GM21619 (cell line): ENCODE results near the gene ULK1.
"Not testable (repeated sequence)": the region's sequence is repeated elsewhere in the genome, so short reads cannot be mapped to it uniquely, and the experiment has no call there.

ENCODE experiments used
- ATAC-seq: cut with Tn5 transposase; IDR thresholded peaks from one replicate; pipeline ENCODE4 v1.9.1; 2021; ENCODE audit not compliant: unreplicated experiment

The ULK1 gene

GRCh38 chr12:131941116-131941986, 46.9 kb downstream of the ULK1 start:
- no peak for ATAC-seq

- ATAC-seq, result no peak
Measured at GRCh38 chr12:131941987-131942341, 47.5 kb downstream of the ULK1 start.

GRCh38 chr12:131942671-131943070, 48.2 kb downstream of the ULK1 start:
- ATAC-seq, result no peak

DNA sequence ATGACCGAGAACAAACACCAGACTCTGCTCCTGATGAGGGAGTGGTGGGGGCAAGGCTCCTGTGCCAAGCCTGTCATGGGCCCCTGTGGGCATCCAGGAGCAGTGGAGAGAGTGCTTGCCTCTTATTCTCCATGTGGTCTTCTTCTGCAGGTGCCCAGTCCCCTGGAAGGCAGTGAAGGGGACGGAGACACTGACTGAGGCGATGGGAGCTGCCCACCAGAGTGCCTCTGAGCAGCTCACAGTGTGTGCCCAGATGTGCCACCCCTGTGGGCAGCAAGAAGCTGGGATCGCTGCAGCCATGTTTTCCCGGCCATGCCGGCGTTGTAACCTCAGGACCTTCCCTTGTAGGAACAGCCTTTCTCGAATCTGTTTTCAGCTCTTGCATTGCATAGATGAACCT, 49.0 kb downstream of the ULK1 start:
- ATAC-seq, result no peak

DNA sequence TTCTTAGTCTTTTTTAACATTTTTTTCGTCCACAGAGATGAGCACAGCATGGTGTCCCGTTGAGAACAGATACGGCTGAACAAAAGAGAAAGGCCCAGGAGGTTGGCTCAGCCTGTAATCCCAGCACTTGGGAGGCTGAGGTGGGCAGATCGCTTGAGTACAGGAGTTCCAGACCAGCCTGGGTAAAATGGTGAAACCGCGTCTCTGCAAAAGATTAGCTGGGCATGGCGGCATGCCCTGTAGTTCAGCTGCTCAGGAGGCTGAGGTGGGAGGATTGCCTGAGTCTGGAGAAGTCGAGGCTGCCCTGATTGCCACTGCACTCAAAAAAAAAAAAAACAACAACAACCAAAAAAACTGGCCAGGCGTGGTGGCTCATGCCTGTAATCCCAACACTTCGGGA, 49.5 kb downstream of the ULK1 start:
- ATAC-seq, result no peak

DNA sequence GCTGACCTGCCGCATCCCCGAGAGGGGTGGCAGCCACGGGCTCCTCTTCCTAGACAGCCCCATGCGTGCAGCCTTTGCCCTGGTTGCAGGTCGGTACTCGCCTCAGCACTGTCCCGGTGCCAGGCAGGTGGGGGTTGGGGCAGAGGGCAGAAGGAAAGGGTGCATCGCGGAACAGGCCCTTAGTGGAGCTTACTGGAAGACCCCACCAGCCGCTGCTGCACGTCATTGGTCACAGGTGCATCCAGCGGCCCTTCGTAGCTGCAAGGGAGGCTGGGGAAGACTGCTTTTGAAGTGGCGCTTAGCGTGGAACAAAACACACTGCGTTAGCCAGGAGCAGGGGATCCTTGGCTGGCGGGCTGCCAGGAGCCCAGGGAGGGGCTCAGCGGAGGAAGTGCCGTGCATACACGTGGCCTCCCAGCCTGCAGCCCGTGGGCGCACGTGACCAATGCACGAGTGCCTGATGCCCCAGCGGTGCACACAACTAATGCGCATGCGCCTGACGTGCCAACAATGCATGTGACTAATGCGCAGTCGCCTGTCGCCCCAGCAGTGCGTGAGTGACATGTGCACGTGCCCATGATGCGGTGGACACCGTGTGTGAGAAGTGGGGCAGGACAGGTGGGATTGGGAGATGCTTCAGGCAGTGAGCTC, 50.3 kb downstream of the ULK1 start:
- ATAC-seq, result no peak

- no peak for ATAC-seq
Measured at GRCh38 chr12:131946757-131947156, 52.3 kb downstream of the ULK1 start.

DNA sequence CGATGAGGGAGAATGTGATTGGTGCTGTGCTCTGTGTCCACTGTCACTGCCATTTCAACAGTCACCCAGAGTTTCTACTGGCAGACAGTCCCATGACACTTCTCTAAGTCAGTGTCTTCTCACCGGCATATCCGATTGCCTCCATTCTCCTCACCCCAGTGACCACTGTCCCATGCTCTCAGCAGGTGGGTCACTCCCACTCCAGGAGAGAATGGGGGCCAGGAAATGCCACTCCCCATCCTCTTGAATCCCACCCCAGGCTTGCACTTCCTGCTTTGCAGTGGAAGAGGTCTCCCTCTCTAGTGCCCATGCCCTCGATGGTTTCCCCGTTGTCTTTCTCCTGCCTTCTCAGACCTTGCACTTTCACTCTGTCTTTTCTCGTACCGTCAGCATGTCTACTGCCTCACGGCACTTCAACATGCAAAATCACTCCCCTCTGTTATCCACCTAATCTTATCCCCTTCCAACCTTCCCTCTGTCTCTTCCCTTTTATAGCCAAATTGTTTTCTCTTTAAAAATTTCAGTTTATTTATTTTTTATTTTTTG, 53.1 kb downstream of the ULK1 start:
- ATAC-seq, result no peak

DNA sequence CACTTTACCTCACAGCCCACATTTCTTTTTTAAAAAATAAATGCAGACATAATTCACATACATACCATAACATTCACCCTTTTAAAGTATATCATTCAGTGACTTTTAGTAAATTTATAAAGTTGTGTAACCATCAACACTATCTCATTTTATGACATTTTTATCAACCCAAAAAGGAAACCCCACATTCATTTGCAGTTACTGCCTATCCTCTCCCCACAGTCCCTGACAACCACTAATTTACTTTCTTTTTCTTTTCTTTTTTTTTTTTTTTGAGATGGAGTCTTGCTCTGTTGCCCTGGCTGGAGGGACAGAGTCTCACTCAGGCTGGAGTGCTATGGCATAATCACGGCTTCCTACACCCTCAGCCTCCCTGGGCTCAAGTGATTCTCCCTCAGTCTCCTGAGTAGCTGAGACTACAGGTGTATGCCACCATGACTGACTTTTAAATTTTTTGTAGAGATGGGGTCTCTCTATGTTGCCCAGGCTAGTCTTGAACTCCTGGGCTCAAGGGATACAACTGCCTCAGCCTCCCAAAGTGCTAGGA, 53.8 kb downstream of the ULK1 start:
- ATAC-seq, result no peak

GRCh38 chr12:131948713-131949430, 54.5 kb downstream of the ULK1 start:
- ATAC-seq, result not testable (repeated sequence)

DNA sequence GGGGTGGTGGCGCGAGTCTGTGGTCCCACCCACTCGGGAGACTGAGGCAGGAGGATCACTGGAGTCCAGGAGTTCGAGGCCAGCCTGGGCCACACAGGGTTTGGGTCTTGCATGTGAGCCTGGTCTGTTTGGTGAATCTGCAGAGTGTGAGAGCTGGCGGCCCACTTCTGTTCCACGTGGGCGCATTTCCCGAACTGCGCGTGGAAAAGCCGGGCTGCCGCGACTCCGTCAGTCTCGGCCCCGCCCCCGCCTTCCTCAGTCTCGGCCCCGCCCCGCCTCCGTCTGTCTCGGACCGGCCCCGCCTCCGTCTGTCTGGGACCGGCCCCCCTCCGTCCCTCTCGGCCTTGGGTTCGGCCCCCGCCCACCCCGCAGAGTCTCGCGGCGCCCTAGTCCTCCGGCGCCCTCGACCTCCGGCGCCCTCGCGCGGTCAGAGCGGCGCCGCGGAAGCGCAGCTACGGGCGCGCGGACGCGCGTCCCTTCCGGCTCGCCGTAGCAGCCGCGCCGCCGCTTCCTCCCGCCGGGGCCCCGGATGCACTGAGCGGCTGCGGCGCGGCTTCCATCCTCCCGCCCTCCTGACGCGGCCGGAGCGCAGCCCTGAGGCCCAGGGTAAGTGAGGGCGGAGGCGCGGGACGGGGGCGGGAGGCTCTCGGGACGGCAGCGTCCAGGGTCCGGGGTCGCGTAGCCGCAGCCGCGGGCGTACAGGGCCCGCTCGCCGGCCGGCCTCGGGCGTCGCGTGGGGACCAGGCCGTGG, 55.2 kb downstream of the ULK1 start, which contains the start of gene EP400:
TSS of gene EP400 (plus strand) at position 512 of the 751 bp plus-strand sequence. CDS start 10,678 bp downstream, outside the sequence.
- ATAC-seq, result peak; percentile 82

DNA sequence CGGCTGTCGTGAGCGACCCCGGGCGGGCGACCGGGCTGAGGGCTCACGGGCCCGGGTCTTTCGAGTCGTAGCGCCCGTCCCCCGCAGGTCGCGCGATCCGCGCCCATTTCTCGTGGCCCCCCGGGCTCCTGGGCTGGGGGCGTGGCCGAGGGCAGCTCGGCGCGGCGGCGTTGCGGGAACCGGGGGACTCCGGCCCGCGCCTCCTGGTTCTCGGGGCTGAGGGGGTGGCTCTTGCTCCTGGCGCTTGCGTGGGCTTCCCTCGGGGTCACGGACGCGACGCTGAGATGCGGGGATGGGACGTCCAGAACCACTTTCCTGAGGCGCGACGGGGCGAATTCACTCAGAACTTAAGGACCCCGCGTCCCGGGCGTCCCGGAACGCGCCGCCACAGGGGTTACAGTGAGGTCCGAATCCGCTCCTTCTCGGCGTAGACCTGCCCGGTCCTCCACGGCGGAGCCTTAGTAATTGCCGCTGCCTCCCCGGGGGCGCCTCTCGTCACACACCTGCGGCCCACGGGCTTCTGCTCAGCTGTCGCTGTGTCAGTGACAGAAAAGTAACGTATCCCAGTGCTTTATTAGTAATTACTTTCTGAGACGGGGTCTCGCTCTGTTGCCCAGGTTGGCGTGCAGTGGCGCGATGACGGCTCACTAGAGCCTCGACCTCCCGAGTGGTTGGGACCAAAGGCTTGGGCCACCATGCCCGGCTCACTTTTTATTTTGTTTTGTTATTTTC, 55.9 kb downstream of the ULK1 start:
- peak; percentile 33 for ATAC-seq

DNA sequence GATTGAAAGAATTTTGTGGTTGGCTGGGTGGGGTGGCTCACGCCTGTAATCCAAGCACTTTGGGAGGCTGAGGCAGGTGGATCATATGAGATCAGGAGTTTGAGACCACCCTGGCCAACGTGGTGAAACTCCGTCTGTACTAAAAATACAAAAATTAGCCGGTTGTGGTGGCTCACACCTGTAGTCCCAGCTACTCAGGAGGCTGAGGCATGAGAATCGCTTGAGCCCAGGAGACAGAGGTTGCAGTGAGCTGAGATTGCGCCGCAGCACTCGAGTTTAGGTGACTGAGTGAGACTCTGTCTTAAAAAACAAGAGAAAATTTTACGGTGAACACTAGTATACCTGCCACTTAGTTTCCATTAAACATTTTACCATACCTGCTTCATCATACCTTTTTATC, 59.4 kb downstream of the ULK1 start:
- ATAC-seq, result not testable (repeated sequence)

DNA sequence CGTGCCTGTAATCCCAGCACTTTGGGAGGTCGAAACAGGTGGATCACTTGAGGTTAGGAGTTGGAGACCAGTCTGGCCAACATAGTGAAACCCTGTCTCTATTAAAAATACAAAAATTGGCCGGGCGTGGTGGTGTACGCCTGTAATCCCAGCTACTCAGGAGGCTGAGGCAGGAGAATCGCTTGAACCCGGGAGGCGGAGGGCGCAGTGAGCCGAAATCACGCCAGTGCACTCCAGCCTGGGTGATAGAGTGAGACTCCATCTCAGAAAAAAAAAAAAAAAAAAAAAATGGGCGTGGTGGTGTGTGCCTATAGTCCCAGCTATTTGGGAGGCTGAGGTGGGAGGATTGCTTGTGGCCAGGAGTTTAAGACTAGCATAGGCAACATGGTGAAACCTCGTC, 60.0 kb downstream of the ULK1 start:
- ATAC-seq, result not testable (repeated sequence)

- ATAC-seq, result no peak
Measured at GRCh38 chr12:131959116-131959515, 64.7 kb downstream of the ULK1 start.

DNA sequence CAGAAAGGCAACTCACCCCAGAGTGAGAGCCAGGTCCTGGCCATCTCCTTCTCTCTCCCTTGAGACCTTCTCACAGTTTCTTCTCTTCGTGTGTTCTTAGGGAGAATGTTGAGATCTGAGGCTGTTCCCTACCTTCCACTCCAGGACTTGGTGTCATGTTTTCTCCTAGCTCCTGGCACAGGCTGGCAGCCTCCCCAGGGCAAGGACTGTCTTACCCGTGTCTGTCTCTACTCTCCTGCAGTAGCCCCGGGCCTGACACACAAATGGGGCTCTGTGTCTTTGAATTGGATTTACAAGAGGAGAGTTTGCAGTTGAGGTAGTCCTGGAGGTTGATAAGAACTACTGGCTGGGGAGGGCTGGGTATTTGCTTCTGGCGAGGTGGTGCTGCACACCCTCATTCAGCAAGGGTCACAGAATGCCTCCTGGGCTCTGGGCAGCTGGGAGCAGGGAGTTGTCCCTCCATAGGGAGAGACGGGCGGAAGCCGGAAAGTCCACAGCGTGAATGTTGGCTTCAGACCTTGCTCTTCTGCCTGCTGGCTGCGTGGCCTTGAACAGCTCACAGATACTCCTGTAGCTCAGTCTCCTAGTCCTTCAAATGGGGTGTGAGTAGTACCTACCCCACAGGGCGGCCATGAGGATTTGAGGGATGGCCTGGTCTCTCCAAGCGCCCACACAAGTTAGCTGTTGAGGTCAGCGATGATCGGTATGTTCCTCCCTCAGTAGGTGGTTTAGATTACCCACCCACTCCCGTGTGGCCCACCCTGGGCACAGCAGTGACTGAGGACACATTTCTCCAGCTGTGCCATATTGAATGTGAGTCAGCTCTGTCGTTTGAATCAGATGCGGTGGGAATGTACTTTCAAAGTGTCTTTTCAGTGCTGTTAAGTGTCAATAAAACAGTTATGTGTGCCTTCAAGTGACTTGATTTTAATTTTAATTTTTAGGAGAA, 65.5 kb downstream of the ULK1 start:
- no peak for ATAC-seq

DNA sequence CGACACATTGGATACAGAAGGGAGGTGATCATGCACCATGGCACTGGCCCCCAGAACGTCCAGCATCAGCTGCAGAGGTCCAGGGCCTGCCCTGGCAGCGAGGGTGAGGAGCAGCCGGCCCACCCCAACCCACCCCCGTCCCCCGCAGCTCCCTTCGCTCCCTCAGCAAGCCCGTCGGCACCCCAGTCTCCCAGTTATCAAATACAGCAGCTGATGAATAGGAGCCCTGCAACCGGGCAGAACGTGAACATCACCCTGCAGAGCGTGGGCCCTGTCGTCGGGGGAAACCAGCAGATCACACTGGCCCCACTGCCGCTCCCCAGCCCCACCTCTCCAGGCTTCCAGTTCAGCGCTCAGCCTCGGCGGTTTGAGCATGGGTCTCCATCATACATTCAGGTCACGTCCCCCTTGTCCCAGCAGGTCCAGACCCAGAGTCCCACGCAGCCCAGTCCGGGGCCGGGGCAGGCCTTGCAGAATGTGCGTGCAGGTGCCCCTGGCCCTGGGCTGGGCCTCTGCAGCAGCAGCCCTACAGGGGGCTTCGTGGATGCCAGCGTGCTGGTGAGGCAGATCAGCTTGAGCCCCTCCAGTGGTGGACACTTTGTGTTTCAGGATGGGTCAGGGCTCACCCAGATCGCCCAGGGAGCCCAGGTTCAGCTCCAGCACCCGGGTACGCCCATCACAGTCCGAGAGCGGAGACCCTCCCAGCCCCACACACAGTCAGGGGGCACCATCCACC, 66.3 kb downstream of the ULK1 start:
- ATAC-seq, result not testable (repeated sequence)

- not testable (repeated sequence) for ATAC-seq
Measured at GRCh38 chr12:131961328-131961727, 66.9 kb downstream of the ULK1 start.
